GM21528 (cell line): Measurements from ENCODE around the gene SRD5A1.
"Not testable (repeated sequence)": the region's sequence is repeated elsewhere in the genome, so short reads cannot be mapped to it uniquely, and the experiment has no call there.

Source experiments
- ATAC-seq: cut with Tn5 transposase; IDR thresholded peaks from one replicate; pipeline ENCODE4 v1.9.1; 2021; ENCODE audit warnings: mild to moderate bottlenecking, moderate library complexity; ENCODE audit not compliant: unreplicated experiment, low FRiP score

Gene SRD5A1

DNA sequence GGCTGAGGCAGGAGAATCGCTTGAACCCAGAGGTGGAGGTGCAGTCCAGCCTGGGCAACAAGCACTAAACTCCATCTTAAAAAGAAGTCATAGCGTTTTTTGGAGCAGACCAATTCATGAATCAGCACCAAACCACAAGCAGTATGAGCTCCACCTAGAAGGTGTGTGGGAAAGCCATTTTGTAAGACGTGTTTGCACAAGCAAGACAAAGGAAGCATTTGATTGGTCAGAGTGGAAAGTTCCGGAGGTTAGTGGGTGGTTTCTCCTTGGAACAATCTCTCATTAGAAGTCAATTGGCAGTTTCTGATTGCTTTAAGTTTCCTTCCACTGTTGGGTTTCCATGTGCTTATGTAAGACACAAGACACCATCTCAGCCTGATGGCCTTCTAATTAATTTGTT lies 5.0 kb downstream of the SRD5A1 start:
- ATAC-seq, result no peak

DNA sequence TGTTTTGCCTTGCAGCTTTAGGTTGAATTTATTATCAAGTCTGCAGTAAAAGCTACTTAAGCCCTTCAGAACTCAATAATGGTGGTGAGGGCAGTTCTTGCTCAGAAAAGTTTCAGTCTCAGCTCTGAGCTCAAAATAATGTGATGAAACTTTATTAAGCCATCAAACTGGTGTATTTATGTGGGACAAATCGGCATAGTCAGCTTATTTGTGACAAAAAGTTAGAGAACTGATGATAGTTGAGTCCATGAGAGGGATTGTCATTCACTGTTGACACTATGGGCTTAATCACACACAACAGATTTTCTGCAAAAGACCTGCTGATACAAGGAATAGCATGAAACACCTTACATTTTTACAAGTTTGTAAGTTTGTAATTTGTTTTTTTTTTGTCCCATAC lies 9.4 kb downstream of the SRD5A1 start:
- ATAC-seq, result no peak

DNA sequence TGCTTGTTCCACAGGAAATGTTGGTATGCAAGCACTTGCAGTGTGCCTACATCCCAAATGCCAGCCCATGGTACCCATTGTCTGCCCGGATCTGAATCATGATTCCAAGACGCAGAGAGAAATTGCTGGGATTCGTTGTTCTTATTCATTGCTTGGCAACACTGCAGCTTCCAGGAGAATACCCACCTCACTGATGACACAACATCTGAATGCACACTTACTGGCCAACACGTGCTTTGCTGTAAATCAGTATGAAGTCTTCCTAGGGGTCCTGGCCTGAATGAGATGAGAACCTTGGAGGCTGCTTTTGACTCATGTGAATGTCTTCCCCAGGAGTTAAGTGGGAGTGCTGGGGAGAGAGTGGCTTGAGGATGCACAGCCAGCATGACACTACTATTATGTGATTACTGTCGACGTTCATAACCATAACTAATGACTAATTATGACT lies 11.6 kb downstream of the SRD5A1 start:
- no peak for ATAC-seq

DNA sequence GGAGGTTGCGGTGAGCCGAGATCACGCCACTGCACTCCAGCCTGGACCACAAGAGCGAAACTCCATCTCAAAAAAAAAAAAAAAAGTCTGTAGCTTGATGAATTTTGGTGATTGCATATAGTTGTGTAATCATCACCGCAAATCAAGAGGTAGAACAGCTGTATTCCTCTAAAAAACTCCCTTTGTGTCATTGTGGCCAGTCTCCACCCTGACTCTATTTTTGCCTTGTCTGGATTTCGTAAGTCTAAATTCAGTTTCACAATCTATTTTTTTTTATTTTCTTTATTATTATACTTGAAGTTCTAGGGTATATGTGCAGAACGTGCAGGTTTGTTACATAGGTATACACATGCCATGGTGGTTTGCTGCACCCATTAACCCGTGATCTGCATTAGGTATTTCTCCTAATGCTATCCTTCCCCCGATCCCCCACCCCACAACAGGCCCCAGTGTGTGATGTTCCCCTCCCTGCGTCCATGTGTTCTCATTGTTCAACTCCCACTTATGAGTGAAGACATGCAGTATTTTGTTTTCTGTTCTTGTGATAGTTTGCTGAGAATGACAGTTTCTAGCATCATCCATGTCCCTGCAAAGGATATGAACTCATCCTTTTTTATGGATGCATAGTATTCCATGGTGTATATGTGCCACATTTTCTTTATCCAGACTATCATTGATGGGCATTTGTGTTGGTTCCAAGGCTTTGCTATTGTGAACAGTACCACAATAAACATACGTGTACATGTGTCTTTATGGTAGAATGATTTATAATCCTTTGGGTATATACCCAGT lies 12.5 kb downstream of the SRD5A1 start:
- not testable (repeated sequence) for ATAC-seq

DNA sequence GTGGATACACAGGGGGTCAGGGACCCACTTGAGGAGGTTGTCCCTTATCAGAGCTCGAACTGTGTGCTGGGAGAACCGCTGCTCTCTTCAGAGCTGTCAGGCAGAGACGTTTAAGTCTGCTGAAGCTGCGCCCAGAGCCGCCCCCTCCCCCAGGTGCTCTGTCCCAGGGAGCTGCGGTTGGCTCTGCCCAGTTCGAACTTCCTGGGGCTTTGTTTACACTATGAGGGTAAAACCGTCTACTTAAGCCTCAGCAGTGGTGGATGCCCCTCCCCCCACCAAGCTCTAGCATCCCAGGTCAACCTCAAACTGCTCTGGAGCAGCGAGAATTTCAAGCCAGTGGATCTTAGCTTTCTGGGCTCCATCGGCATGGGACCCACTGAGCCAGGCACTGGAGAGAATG lies 15.9 kb downstream of the SRD5A1 start:
- ATAC-seq, result no peak

DNA sequence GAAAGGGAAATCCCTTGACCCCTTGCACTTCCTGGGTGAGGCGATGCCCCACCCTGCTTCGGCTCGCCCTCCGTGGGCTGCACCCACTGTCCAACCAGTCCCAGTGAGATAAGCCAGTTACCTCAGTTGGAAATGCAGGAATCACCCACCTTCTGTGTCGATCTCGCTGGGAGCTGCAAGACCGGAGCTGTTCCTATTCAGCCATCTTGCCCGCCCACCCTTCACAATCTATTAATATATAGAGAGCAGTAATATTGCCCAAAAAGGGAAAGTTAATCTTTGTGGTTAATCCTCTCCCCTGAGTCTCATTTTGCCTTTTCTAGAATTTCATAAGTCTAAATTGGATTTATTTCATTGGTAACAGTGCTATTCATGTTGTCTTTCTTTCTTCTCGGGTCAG lies 16.4 kb downstream of the SRD5A1 start:
- ATAC-seq, result no peak

DNA sequence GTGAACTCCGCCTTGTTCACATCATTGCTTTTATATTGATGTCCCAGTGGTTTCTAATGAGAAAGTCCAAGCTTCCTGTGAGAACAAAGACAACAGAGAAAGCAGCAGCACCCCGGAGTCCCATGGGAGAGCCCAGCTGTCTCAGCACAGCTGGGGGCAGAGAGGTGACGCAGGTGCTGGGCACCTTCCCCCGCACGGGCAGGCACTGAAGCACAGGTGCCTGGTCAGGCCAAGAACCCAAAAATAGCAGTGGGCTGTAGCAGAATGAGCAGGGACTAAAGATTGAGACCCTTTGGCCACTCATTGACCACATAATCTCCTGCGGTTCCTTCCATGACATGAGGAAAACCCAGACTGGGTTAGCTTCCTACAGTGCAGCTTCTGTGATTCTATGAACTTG lies 18.8 kb downstream of the SRD5A1 start:
- peak; percentile 75 for ATAC-seq

DNA sequence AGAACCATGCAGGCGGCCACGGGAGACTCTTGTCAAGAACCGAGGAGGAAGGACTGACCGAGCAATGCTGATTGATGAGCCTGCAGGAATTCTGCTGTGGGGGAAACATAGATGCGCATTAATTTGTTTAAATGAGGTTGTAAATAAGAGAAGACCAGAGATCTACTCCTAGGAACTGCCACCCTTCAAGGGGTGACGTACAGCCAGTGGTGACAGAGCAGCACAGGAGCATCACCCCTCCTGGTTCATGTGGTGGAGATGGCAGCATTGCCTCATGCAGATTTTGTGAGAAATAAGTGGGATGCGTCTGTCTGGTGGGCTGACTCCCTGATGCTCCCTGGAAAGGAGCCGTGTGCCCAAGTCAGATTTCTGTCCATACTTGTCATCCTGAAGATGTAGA lies 22.2 kb downstream of the SRD5A1 start:
- ATAC-seq, result no peak

DNA sequence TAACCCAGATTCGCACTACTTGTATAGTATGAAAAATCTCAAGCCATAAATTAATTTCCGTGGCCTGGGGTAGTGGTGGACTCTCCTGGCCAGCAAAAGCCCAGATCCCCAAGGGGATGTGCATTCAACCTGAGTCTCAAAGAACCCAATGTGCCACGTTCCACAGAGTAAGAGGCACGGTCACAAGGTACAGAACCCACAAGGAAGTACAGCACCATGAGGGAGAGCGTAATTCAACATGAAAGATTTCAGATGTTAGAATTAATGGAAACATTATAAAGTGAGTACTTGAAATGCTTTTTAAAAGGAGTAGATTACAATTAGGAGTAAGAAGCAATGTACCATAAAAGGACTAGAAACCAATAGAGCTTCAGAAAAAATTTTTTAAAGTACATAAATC lies 23.4 kb downstream of the SRD5A1 start:
- ATAC-seq, result no peak

DNA sequence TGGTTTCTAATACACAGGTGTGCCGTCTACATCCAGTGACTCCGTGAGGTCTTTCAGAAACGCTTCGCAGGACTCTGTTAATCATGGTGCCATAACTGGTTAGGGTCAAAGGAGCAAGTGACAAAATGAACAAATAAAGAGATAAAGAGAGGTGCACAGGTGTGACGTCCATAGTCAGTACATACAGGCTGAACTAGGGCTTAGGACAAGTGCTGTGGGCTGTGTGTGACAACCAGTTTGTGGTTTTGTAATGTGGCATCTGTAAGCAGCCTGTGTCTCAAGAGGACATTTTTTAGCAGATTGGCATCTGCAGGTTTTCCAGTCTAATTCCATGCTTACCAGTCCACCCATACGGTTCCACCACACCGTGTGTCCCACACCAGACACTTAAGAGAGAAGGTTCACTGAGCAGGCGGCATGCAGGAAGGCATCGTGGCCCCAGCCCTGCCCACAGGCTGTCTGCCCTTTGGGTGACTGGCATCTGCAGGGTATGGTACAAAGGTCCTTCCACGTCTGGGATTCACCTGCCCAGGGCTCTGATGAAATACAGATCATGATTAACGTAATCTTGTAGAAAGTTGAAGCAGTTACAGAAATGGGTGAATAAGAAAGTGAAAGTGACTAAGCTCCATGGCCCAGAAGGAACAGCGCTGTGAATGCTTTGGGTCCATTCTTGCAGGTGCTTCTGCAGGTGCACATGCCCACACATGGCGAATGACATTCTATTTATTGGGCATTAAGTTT lies 26.9 kb downstream of the SRD5A1 start:
- ATAC-seq, result peak; percentile 84

DNA sequence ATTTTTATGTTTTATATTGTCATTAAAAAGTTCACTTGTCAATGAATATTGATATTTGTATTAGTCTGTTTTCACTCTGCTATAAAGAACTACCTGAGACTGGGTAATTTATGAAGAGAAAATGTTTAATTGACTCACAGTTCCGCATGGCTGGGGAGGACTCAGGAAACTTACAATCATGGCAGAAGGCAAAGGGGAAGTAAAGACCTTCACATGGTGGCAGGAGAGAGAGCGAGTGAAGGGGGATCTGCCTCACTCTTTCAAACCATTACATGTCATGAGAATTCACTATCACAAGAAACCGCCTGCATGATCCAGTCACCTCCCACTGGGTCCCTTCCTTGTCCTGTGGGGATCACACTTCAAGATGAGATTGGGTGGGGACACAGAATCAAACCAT lies 27.4 kb downstream of the SRD5A1 start:
- peak; percentile 72 for ATAC-seq

DNA sequence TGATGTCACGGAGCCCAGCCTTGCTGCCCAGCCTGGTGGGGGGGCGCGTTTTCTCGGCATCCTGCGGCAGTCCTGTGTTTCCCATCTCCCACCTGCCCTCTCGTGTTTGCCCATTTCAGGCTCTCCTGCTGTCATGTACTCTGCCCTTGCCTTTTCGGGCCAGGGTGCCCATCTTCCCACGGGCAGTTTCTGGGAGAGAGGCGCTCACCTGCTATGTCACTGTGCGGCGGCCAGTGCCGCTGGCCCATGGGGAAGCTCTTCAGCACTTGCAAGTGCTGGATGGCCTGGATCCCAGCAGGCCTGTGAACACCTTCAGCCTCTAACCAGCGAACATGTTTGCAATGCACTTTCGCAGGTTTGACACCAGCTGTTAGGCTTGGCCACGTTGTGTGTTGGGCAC lies 33.5 kb downstream of the SRD5A1 start:
- ATAC-seq, result no peak

DNA sequence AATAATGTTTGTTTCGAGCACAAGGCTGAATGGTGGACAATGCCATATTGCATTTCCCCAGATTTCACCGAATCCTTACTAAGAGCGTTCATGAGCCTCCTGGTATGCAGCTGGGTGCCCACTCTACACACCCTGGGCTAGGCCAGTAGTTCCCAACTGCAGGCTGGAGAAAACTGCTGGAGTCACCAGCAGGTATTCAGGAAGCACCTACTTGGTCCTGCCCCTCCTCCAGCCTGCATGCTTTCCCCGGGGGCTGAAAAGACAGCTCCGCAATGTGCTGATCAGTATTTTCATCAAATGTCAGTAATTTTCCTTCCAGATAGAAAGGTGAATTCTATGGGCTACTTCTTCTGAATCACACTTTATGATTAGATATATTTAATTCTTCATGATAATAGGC lies 34.4 kb downstream of the SRD5A1 start:
- no peak for ATAC-seq

DNA sequence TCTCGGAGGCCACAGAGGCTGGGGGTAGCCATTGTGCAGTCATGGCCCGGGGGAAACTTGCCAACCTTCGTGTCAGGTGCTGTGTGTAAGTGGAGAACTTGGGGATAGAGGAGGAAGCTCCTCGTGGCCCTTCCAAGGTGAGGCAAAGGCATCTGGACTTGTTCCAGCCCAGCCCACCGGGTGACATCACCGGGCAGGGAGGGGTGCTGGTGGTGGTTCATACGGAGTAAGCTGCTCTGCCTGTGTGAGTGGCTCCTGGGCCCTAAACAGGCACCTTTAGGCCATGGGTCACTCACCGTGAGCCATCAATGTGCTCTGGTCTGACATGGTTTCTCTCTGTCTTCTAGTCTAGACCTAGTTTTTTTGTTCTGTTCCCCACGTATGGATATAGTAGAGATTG lies 35.5 kb downstream of the SRD5A1 start:
- not testable (repeated sequence) for ATAC-seq

DNA sequence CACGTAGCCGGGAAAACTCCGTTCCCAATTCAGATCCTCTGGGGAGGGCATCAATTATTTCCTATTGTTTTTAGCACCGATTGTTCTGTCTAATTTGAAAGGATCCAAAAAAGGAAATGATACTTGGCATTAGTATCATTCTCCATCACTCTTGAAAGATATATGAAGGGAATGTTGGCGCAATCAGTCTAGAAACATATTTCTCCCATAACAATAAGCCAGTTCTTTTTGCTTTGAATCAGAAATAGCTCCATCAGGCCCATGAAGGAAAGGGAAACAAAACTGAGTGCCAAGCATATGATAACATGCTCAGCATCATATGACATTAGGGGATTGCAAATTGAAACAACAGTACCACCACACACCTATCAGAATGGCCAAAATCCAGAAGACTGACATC lies 39.8 kb downstream of the SRD5A1 start:
- ATAC-seq, result no peak

DNA sequence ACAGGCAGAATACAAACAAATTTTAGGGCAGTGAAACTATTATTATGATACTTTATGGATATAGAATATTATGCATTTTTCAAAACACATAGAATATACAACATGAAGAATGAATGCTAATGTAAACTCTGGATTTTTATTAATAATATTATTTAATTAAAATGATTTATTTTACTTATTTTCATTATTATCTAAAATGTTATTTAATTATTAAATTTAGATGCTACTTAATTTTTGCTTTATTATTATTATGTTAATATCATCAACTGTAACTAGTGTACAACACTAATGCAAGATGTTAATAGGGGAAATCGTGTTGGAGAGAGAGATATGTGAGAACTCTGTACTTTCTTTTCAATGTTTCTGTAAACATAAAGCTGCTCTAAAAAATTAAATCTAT lies 40.7 kb downstream of the SRD5A1 start:
- no peak for ATAC-seq

DNA sequence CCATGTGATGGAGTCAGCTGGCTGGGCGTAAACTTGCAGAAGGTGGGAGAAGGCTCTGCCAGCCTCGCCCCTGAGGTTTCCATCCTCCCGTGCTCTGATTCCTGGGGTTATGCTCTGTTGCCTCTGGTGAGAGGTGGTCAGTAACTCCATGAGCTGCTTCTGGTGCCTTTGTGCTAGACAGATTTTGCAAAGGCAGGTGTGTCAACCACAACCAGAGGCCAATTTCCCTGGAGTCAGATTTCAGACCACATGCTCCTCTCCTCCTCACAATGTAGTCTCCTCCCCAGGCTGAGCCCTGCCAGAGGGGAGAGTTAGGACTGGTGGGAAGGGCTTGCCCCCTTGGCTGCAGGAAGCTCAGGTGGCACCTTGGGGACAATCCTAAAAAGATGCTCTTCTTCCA lies 41.2 kb downstream of the SRD5A1 start:
- ATAC-seq, result no peak

DNA sequence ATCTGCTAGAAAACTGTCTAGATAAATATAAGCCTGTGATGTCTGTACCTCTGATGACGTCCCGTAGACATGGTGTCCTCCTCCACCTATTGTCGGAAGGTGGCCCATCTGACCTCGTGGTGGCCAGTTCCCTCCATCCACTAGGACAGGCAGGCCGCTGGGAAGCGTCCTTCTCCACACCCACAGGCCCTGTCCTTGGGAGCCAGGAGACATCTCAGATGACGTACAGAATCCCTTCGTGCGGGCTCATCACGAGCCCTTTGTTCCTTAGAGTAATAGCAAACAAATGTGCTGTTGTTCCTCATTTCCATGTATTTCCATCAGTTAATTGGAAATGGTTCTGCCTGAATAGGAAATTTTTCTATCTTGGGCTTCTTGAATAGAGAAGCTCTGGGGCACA lies 41.6 kb downstream of the SRD5A1 start:
- no peak for ATAC-seq

DNA sequence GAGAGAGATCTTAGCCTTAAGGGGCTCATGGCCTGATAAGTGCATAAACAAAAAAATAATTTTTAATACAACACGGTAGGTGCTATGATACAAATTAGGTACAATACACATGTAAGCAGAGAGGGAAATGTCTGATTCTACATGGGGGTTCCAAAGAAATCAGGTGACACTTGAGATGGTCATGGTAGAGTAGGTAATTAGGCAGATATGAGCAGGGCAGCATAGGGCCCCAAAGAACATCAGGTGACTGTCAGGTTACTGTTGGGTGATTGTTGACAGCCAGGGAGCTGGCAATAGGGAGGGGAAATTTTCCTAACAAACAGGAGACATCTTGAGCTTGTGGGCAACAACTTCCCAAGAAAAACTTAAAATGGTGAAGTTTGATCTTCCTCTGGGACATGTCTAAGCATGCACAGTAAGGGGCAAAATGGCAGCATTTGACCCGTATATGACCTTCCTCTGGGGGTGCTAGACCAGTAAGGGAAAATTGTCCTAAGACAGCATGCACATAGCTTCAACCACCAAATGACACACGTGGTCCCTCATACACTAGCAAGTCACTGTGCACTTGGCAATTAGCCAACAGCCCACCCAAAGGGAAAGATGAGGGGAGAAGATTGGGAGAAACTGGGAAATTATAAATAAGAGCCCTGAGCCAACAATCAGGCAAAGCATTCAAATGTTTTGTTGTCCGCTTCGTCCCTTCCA lies 42.7 kb downstream of the SRD5A1 start:
- no peak for ATAC-seq

DNA sequence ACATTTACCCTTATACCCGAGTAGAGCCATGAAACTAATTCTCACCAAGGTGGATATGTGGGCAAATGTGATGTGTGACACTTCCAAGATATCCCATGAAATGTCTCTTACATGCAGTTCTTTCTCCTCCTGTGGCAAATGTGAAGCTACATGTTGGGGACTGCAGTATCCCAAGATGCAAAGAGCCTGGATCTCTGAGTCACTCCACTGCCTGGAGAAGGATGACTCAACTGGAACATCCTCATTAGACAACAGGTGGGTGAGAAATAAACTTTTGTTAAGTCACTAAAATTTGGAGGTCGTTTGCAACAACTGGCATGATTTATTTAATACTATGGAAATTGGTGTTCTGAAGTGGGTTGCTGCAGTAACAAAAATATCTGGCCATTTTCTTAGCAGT lies 43.5 kb downstream of the SRD5A1 start:
- no peak for ATAC-seq

DNA sequence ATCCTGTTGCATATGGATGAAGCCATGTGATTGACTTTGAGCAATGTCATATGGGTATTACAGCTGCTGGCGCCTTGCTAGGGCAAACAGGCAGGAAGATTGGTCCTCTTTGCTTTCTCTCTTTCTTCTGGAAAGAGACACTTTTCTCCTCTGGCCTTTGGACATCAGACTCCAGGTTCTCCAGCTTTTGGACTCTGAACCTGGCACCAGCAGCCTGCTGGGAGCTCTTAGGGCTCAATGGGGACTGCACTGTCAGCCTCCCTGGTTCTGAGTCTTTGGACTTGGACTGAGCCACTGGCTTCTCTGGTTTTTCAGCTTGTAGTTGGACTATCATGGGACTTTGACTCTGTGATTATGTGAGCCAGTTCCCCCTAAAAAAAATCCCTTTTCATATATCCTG lies 45.1 kb downstream of the SRD5A1 start:
- ATAC-seq, result no peak
